ENCODE data around the gene AOC1. TPM values are rescaled to one million over a fixed set of nuclear protein-coding genes. Genes with fewer than 3 reads are reported as not detected.

Gene AOC1
- total RNA-seq, 4 donors from 2014 or later: not detected

DNA sequence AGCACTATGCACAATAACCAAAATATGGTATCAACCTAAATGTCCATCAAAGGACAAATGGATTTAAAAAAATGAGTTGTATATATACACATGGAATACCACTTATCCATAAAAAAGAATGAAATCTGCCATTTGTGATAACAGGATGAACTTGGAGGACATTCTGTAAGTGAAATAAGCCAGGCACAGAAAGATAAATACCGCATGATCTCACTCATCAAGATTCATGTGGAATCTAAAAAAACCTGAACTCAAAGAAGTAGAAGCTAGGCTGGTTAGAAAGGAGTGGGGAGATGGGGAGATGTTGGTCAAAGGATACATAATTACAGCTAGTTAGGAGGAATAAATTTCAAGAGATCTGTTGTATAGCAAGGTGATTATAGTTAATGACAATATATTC, 17.3 kb upstream of the AOC1 start:
- H3K9me3 ChIP-seq: no peaks in the 10 kb centered on the region
- no peaks in the 10 kb centered on the region for H3K36me3 ChIP-seq
- H3K27ac ChIP-seq: no peak overlapping the region
- H3K4me1 ChIP-seq: peaks cover 0 to 9% (median 0%) of the 10 kb centered on the region in 4 donors
- no peak for DNase-seq (ENCODE audit: low spot score in 2 of 2)
- 78 to 94% methylated on average over 1 of the region's 1 CpG for WGBS, 2 donors
- no peaks in the 10 kb centered on the region for H3K27me3 ChIP-seq
- no peak overlapping the region for H3K4me3 ChIP-seq
- TF ChIP-seq, protein P1, sequence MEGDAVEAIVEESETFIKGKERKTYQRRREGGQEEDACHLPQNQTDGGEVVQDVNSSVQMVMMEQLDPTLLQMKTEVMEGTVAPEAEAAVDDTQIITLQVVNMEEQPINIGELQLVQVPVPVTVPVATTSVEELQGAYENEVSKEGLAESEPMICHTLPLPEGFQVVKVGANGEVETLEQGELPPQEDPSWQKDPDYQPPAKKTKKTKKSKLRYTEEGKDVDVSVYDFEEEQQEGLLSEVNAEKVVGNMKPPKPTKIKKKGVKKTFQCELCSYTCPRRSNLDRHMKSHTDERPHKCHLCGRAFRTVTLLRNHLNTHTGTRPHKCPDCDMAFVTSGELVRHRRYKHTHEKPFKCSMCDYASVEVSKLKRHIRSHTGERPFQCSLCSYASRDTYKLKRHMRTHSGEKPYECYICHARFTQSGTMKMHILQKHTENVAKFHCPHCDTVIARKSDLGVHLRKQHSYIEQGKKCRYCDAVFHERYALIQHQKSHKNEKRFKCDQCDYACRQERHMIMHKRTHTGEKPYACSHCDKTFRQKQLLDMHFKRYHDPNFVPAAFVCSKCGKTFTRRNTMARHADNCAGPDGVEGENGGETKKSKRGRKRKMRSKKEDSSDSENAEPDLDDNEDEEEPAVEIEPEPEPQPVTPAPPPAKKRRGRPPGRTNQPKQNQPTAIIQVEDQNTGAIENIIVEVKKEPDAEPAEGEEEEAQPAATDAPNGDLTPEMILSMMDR (IDR thresholded peaks at IDR 0.05): no peak
- TF ChIP-seq POLR2A (IDR thresholded peaks at IDR 0.05) (no peak), EP300 (IDR thresholded peaks at IDR 0.05) (no peak)

GRCh38 chr7:150835702-150836280, 16.5 kb upstream of the AOC1 start:
- H3K4me1 ChIP-seq: peaks cover 0 to 9% (median 0%) of the 10 kb centered on the region in 4 donors
- 57 to 63% methylated on average over 6 of the region's 6 CpGs for WGBS, 2 donors
- H3K36me3 ChIP-seq: no peaks in the 10 kb centered on the region
- TF ChIP-seq POLR2A (IDR thresholded peaks at IDR 0.05): no peak
- TF ChIP-seq, protein P1 (IDR thresholded peaks at IDR 0.05): no peak
- no peak for TF ChIP-seq EP300 (IDR thresholded peaks at IDR 0.05)
- DNase-seq (ENCODE audit: low spot score in 2 of 2): no peak
- no peaks in the 10 kb centered on the region for H3K27me3 ChIP-seq
- no peaks in the 10 kb centered on the region for H3K9me3 ChIP-seq
- no peak overlapping the region for H3K4me3 ChIP-seq
- H3K27ac ChIP-seq: no peak overlapping the region

- Histone ChIP-seq H3K36me3 (no peaks in the 10 kb centered on the region), H3K4me3 (no peak overlapping the region), H3K27me3 (no peaks in the 10 kb centered on the region), H3K9me3 (peaks cover 0 to 8% (median 0%) of the 10 kb centered on the region in 4 donors), H3K4me1 (no peaks in the 10 kb centered on the region), H3K27ac (no peak overlapping the region)
- no peak for DNase-seq (ENCODE audit: low spot score in 2 of 2)
- TF ChIP-seq EP300 (IDR thresholded peaks at IDR 0.05) (no peak), POLR2A (IDR thresholded peaks at IDR 0.05) (no peak)
- TF ChIP-seq, protein P1 (IDR thresholded peaks at IDR 0.05): no peak
- WGBS, 2 donors: 47 to 77% methylated on average over 7 of the region's 7 CpGs
These were observed 13.2 kb upstream of the AOC1 start for GRCh38 chr7:150838965-150839650.

- DNase-seq (ENCODE audit: low spot score in 2 of 2): no peak
- H3K4me3 ChIP-seq: no peak overlapping the region
- TF ChIP-seq EP300 (IDR thresholded peaks at IDR 0.05): no peak
- no peak for TF ChIP-seq POLR2A (IDR thresholded peaks at IDR 0.05)
- TF ChIP-seq, protein P1 (IDR thresholded peaks at IDR 0.05): no peak
- H3K27me3 ChIP-seq: no peaks in the 10 kb centered on the region
- peaks cover 0 to 8% (median 0%) of the 10 kb centered on the region in 4 donors for H3K9me3 ChIP-seq
- no peaks in the 10 kb centered on the region for H3K36me3 ChIP-seq
- 87 to 94% methylated on average over 3 of the region's 3 CpGs for WGBS, 2 donors
- peaks cover 0 to 11% (median 6%) of the 10 kb centered on the region in 4 donors for H3K4me1 ChIP-seq
- no peak overlapping the region for H3K27ac ChIP-seq
These were observed 10.3 kb upstream of the AOC1 start for GRCh38 chr7:150842018-150842417.

GRCh38 chr7:150842716-150843115, 9.6 kb upstream of the AOC1 start:
- TF ChIP-seq, protein P1 (IDR thresholded peaks at IDR 0.05): no peak
- TF ChIP-seq POLR2A (IDR thresholded peaks at IDR 0.05): no peak
- no peak for TF ChIP-seq EP300 (IDR thresholded peaks at IDR 0.05)
- peaks cover 0 to 8% (median 0%) of the 10 kb centered on the region in 4 donors for H3K9me3 ChIP-seq
- DNase-seq (ENCODE audit: low spot score in 2 of 2): no peak
- H3K27me3 ChIP-seq: no peaks in the 10 kb centered on the region
- H3K4me3 ChIP-seq: no peak overlapping the region
- H3K36me3 ChIP-seq: no peaks in the 10 kb centered on the region
- WGBS, 2 donors: 65 to 89% methylated on average over 4 of the region's 4 CpGs
- H3K4me1 ChIP-seq: peaks cover 0 to 11% (median 6%) of the 10 kb centered on the region in 4 donors
- H3K27ac ChIP-seq: no peak overlapping the region

All from tibial nerve (tissue), 4 donors.